Chondrocyte (in vitro differentiated cells): ENCODE results near the gene PCDH8. TPM values are rescaled to one million over a fixed set of nuclear protein-coding genes. Genes with fewer than 3 reads are reported as not detected.

ENCODE experiments used
- DNase-seq: peaks from one replicate; pipeline ENCODE4 v3.0.0; 2021; ENCODE audit warnings: mixed read lengths, low spot score
- H3K27ac Mint-ChIP-seq: one replicate; pipeline ENCODE4 v1.8.0; 2021; ENCODE audit warnings: mild to moderate bottlenecking, moderate library complexity, mixed read lengths; ENCODE audit not compliant: unreplicated experiment
- H3K27me3 Mint-ChIP-seq: 2 replicates; pipeline ENCODE4 v1.8.0; 2021; ENCODE audit warnings: low read depth, mixed read lengths
- H3K36me3 Mint-ChIP-seq: 2 replicates; pipeline ENCODE4 v1.8.0; 2021; ENCODE audit warnings: low read depth, mixed read lengths
- H3K4me1 Mint-ChIP-seq: 2 replicates; pipeline ENCODE4 v1.8.0; 2021; ENCODE audit warnings: low read depth, mild to moderate bottlenecking, mixed read lengths
- H3K4me3 Mint-ChIP-seq: one replicate; pipeline ENCODE4 v1.8.0; 2021; ENCODE audit warnings: mild to moderate bottlenecking, moderate library complexity, mixed read lengths; ENCODE audit not compliant: unreplicated experiment
- H3K9me3 Mint-ChIP-seq: 2 replicates; pipeline ENCODE4 v1.8.0; 2021; ENCODE audit warnings: low read depth, mixed read lengths
- total RNA-seq: library from RNA; stranded (reverse); gene quantifications from 3 replicates; pipeline ENCODE4 v1.2.1, GENCODE V29; 2021
- TF ChIP-seq, protein P1 (sequence below): fragments of 200-600 bp; sonication (generic); IDR thresholded peaks from 2 replicates; pipeline ENCODE4 v1.5.0; 2021; ENCODE audit warnings: antibody characterized with exemption, mild to moderate bottlenecking, moderate library complexity

PCDH8 gene
- total RNA-seq, 1 donor from 2014 or later = not detected

- TF ChIP-seq, protein P1, sequence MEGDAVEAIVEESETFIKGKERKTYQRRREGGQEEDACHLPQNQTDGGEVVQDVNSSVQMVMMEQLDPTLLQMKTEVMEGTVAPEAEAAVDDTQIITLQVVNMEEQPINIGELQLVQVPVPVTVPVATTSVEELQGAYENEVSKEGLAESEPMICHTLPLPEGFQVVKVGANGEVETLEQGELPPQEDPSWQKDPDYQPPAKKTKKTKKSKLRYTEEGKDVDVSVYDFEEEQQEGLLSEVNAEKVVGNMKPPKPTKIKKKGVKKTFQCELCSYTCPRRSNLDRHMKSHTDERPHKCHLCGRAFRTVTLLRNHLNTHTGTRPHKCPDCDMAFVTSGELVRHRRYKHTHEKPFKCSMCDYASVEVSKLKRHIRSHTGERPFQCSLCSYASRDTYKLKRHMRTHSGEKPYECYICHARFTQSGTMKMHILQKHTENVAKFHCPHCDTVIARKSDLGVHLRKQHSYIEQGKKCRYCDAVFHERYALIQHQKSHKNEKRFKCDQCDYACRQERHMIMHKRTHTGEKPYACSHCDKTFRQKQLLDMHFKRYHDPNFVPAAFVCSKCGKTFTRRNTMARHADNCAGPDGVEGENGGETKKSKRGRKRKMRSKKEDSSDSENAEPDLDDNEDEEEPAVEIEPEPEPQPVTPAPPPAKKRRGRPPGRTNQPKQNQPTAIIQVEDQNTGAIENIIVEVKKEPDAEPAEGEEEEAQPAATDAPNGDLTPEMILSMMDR = no peak
- Mint-ChIP-seq H3K9me3 (no peaks in the 10 kb centered on the region), H3K27ac (no peak overlapping the region), H3K27me3 (no peaks in the 10 kb centered on the region), H3K36me3 (no peaks in the 10 kb centered on the region), H3K4me1 (no peaks in the 10 kb centered on the region), H3K4me3 (no peak overlapping the region)
- DNase-seq = no peak
Observed at GRCh38 chr13:52806029-52806428, 42.4 kb downstream of the PCDH8 start.

DNA sequence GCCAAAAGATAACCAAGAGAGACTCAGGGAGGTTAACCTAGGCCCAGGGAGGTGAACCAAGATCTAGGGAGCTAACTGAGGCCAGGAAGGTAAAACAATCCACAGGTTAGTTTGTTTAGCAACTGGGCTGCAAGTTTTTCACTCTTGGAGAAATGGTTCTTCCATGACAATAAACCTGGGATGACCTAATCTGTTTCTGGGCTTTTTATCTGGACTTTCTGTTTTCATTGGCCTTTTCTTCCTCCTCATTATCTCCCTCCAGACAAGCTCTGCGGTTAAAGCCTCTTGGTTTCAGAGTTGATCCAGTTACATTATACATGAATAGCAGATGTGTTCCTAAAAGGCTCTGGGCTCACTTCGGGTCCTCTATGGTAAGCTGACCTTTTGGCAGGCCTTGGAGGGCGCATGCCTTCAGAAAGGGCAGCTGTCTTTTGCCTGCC, 44.2 kb downstream of the PCDH8 start:
- Mint-ChIP-seq H3K4me1 (no peaks in the 10 kb centered on the region), H3K4me3 (no peak overlapping the region)
- no peak for DNase-seq

GRCh38 chr13:52800856-52801255, 47.6 kb downstream of the PCDH8 start:
- H3K27me3 Mint-ChIP-seq = no peaks in the 10 kb centered on the region
- H3K27ac Mint-ChIP-seq = no peak overlapping the region
- DNase-seq = no peak
- H3K9me3 Mint-ChIP-seq = no peaks in the 10 kb centered on the region
- H3K4me3 Mint-ChIP-seq = no peak overlapping the region
- no peaks in the 10 kb centered on the region for H3K4me1 Mint-ChIP-seq
- no peaks in the 10 kb centered on the region for H3K36me3 Mint-ChIP-seq
- TF ChIP-seq, protein P1 = no peak

More for the DNA sequence above, 44.2 kb downstream of the PCDH8 start:
- Mint-ChIP-seq H3K27ac (no peak overlapping the region), H3K9me3 (no peaks in the 10 kb centered on the region), H3K27me3 (no peaks in the 10 kb centered on the region), H3K36me3 (no peaks in the 10 kb centered on the region)
- TF ChIP-seq, protein P1 = no peak

GRCh38 chr13:52798770-52799430, 49.5 kb downstream of the PCDH8 start:
- no peaks in the 10 kb centered on the region for H3K4me1 Mint-ChIP-seq
- H3K27ac Mint-ChIP-seq = no peak overlapping the region
- H3K9me3 Mint-ChIP-seq = no peaks in the 10 kb centered on the region
- no peaks in the 10 kb centered on the region for H3K36me3 Mint-ChIP-seq
- DNase-seq = no peak
- TF ChIP-seq, protein P1 = no peak
- no peak overlapping the region for H3K4me3 Mint-ChIP-seq
- no peaks in the 10 kb centered on the region for H3K27me3 Mint-ChIP-seq

DNA sequence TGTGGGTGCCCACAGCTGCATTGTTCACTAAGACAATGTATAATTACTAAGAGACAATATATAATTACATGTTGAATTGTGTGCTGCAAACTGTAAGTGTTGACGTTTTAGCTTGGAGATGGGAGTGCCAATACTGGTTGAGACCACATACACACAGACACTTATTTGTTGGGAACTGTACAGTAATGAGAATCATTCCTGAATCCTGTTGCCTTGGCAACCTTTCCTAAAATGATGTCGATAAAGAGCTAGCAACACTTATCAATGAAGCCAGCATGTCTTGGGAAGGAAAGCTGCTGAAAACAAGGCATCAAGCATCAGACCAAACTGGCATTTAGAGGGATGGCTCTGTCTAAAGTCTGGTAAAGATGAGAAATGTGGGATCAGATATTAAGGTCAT, 51.3 kb downstream of the PCDH8 start:
- no peaks in the 10 kb centered on the region for H3K36me3 Mint-ChIP-seq
- no peak overlapping the region for H3K27ac Mint-ChIP-seq
- H3K4me3 Mint-ChIP-seq = no peak overlapping the region
- no peaks in the 10 kb centered on the region for H3K27me3 Mint-ChIP-seq
- TF ChIP-seq, protein P1 = no peak
- no peaks in the 10 kb centered on the region for H3K9me3 Mint-ChIP-seq
- no peak for DNase-seq
- no peaks in the 10 kb centered on the region for H3K4me1 Mint-ChIP-seq
